ENCODE results near the gene CDH19. TPM values are rescaled to one million over a fixed set of nuclear protein-coding genes. Genes with fewer than 3 reads are reported as not detected.

The CDH19 gene
- total and polyA plus RNA-seq, 10 of the 15 experiments (the other 5 are each of a cell fraction or from before 2014, with no cell fraction given) = 0.01 TPM; not detected in 9

- TF ChIP-seq SUPT20H (IDR thresholded peaks at IDR 0.05; ENCODE audit: borderline replicate concordance, control insufficient read depth, low read depth, low read length) = no peak
- no peak for TF ChIP-seq EGR1 (IDR thresholded peaks at IDR 0.05; ENCODE audit: borderline replicate concordance in 1 of 2, low read depth in 2 of 2, low read length in 2 of 2)
- no peak for TF ChIP-seq MYC (IDR thresholded peaks at IDR 0.05; ENCODE audit: insufficient read depth, insufficient read length, insufficient replicate concordance, low read length, severe bottlenecking)
Measured at GRCh38 chr18:66645983-66646382, 42.1 kb upstream of the CDH19 start (continued).

GRCh38 chr18:66641056-66641455, 37.2 kb upstream of the CDH19 start:
- in situ Hi-C loops (cut with MboI) (no loop called here), intact Hi-C loops (cut with micrococcal nuclease; ENCODE audit: unreplicated experiment) (no loop called here)
- RAD21 ChIA-PET (ENCODE audit: unreplicated experiment) = no interaction called here
- Histone ChIP-seq H4K20me1 (ENCODE audit: control insufficient read depth, insufficient read depth) (no peaks in the 10 kb centered on the region), H3K4me2 (ENCODE audit: control insufficient read depth, insufficient read depth) (no peak overlapping the region), H3K4me3 (no peak overlapping the region), H3K9ac (ENCODE audit: control insufficient read depth, insufficient read depth, low read length) (no peak overlapping the region), H3K27ac (ENCODE audit: control insufficient read depth, insufficient read depth) (no peak overlapping the region), H3K27me3 (replicated peaks in 1 of 2; ENCODE audit: control insufficient read depth in 2 of 2, insufficient read depth in 2 of 2, low read length in 1 of 2) (no peaks in the 10 kb centered on the region), H3K4me1 (ENCODE audit: control insufficient read depth, insufficient read depth, low read length) (no peaks in the 10 kb centered on the region), H3K36me3 (ENCODE audit: control insufficient read depth in 2 of 2, insufficient read depth in 2 of 2, low read length in 1 of 2) (no peaks in the 10 kb centered on the region), H3K9me3 (replicated peaks; ENCODE audit: control insufficient read depth, insufficient read depth, low read length) (no peaks in the 10 kb centered on the region), H3K79me2 (ENCODE audit: control insufficient read depth, insufficient read depth, low read length) (no peaks in the 10 kb centered on the region), H2AFZ (ENCODE audit: control insufficient read depth, low read depth, low read length) (no peak overlapping the region)
- ATAC-seq (no peak), FAIRE-seq (no peak), DNase-seq (ENCODE audit: low read depth, low spot score) (no peak)
- TF ChIP-seq NFIC (IDR thresholded peaks at IDR 0.05; ENCODE audit: low read depth, low read length) = no peak
- TF ChIP-seq ZBED1 (IDR thresholded peaks at IDR 0.05; ENCODE audit: borderline replicate concordance) = no peak
- TF ChIP-seq SMAD5 (IDR thresholded peaks at IDR 0.05; ENCODE audit: low read depth) = no peak
- TF ChIP-seq USF2 (IDR thresholded peaks at IDR 0.05; ENCODE audit: borderline replicate concordance, low read depth, low read length) = no peak
- TF ChIP-seq PAX5 (IDR thresholded peaks at IDR 0.05; ENCODE audit: borderline replicate concordance, low read depth, low read length) = no peak
- no peak for TF ChIP-seq ASH2L (IDR thresholded peaks at IDR 0.05; ENCODE audit: borderline replicate concordance, low read depth)
- no peak for TF ChIP-seq RAD21 (IDR thresholded peaks at IDR 0.05; ENCODE audit: insufficient read depth, low read depth, low read length)
- TF ChIP-seq KAT2A (conservative IDR thresholded peaks at IDR 0.05; ENCODE audit: control insufficient read depth, low read depth, low read length) = no peak
- TF ChIP-seq ATF3 (IDR thresholded peaks at IDR 0.05; ENCODE audit: borderline replicate concordance, extremely low read depth, low read depth, low read length) = no peak
- TF ChIP-seq MEF2B (IDR thresholded peaks at IDR 0.05; ENCODE audit: partially characterized antibody, poor library complexity, severe bottlenecking) = no peak
- no peak for TF ChIP-seq WRNIP1 (IDR thresholded peaks at IDR 0.05; ENCODE audit: borderline replicate concordance, low read depth, low read length)
- no peak for TF ChIP-seq MTA3 (IDR thresholded peaks at IDR 0.05; ENCODE audit: borderline replicate concordance, low read length)
- no peak for TF ChIP-seq CHD2 (IDR thresholded peaks at IDR 0.05; ENCODE audit: borderline replicate concordance, low read depth, low read length)
- no peak for TF ChIP-seq ZNF384 (IDR thresholded peaks at IDR 0.05; ENCODE audit: borderline replicate concordance, low read depth, low read length)
- CTCF ChIA-PET = no interaction called here
- no TSS peak for BruUV-seq (replicated peaks)
- SMC1A ChIA-PET (ENCODE audit: uncharacterized antibody, unreplicated experiment) = interaction anchor here (0.7 kb wide), 1 partner anchor 102 kb away, joined by 3 read pairs; no protein-coding TSS in a partner anchor
- 42% methylated on average over 4 of the region's 4 CpGs for WGBS (ENCODE audit: insufficient coverage, insufficient replicate concordance, low lambda C conversion rate, missing lambda C conversion rate)
- POLR2A ChIA-PET = no interaction called here

All from GM12878 (cell line).